Measurements from ENCODE around the gene TFCP2L1.

Gene TFCP2L1

DNA sequence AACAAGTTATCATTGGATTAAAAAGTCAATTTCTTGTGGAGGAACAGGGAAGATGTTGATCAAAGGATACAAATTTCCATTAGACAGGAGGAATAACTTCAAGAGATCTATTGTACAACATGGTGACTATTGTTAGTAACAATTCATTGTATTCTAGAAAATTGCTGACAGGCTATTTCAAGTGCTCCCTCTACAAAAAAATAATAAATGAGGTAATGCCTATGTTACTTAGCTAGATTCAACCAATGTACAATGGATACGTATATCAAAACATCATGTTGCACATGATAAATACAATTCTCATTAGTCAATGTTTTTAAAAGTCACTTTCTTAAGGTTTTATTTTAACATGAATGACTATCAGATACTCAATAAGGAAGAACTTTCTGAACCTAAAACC, 33.5 kb downstream of the TFCP2L1 start:
- Histone ChIP-seq H3K4me3 (ENCODE audit: extremely low read depth, insufficient read depth, low read length, poor library complexity, severe bottlenecking) (no peak overlapping the region), H3K36me3 (ENCODE audit: control insufficient read depth, insufficient read depth, low read length) (no peaks in the 10 kb centered on the region), H3K27ac (ENCODE audit: low read depth, low read length, severe bottlenecking) (no peak overlapping the region), H3K4me1 (ENCODE audit: control insufficient read depth, insufficient read depth, low read length, poor library complexity, severe bottlenecking) (no peaks in the 10 kb centered on the region), H3K9me3 (ENCODE audit: control insufficient read depth, low read length) (no peaks in the 10 kb centered on the region)
- WGBS, 2 experiments (ENCODE audit: insufficient coverage in 2 of 2) = no CpG with 5 or more reads among the region's 1 CpG

- H3K9me3 ChIP-seq (ENCODE audit: control insufficient read depth, low read length) = no peaks in the 10 kb centered on the region
- 93 to 94% methylated on average over 15 of the region's 18 CpGs for WGBS, 2 experiments (ENCODE audit: insufficient coverage in 2 of 2)
- no peak overlapping the region for H3K4me3 ChIP-seq (ENCODE audit: extremely low read depth, insufficient read depth, low read length, poor library complexity, severe bottlenecking)
- H3K4me1 ChIP-seq (ENCODE audit: control insufficient read depth, insufficient read depth, low read length, poor library complexity, severe bottlenecking) = no peaks in the 10 kb centered on the region
- H3K36me3 ChIP-seq (ENCODE audit: control insufficient read depth, insufficient read depth, low read length) = no peaks in the 10 kb centered on the region
- H3K27ac ChIP-seq (ENCODE audit: low read depth, low read length, severe bottlenecking) = no peak overlapping the region
These were observed 36.1 kb downstream of the TFCP2L1 start for GRCh38 chr2:121248766-121249343.

- H3K36me3 ChIP-seq (ENCODE audit: control insufficient read depth, insufficient read depth, low read length) = no peaks in the 10 kb centered on the region
- no peaks in the 10 kb centered on the region for H3K9me3 ChIP-seq (ENCODE audit: control insufficient read depth, low read length)
- WGBS, 2 experiments (ENCODE audit: insufficient coverage in 2 of 2) = 84 to 92% methylated on average over 5 of the region's 5 CpGs
These were observed 37.0 kb downstream of the TFCP2L1 start for GRCh38 chr2:121247971-121248370.

DNA sequence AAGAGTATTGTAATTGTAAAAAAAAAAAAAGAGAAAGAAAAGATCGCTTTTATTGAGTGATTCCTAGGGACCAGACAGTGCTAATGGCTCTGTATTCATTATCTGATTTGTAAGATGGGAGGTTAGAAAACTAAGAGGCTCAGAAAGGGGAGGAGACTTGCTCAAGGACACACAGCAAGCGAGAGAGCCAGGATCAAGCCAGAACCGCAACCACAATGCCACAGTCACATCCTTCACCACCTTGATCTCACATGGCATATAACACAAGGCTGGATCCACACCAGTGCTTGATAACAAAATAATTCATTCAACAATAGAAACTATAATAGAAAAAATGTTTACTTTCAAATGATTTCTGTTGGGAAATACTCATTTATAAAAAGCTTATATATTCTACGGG, 37.5 kb downstream of the TFCP2L1 start:
- Histone ChIP-seq H3K4me1 (ENCODE audit: control insufficient read depth, insufficient read depth, low read length, poor library complexity, severe bottlenecking) (no peaks in the 10 kb centered on the region), H3K36me3 (ENCODE audit: control insufficient read depth, insufficient read depth, low read length) (no peaks in the 10 kb centered on the region), H3K9me3 (ENCODE audit: control insufficient read depth, low read length) (no peaks in the 10 kb centered on the region), H3K27ac (ENCODE audit: low read depth, low read length, severe bottlenecking) (no peak overlapping the region), H3K4me3 (ENCODE audit: extremely low read depth, insufficient read depth, low read length, poor library complexity, severe bottlenecking) (no peak overlapping the region)
- WGBS, 2 experiments (ENCODE audit: insufficient coverage in 2 of 2) = 94% methylated on average over 2 of the region's 4 CpGs; no CpG with 5 or more reads in 1 of the 2 experiments

More at GRCh38 chr2:121247971-121248370, 37.0 kb downstream of the TFCP2L1 start:
- H3K27ac ChIP-seq (ENCODE audit: low read depth, low read length, severe bottlenecking) = no peak overlapping the region
- no peaks in the 10 kb centered on the region for H3K4me1 ChIP-seq (ENCODE audit: control insufficient read depth, insufficient read depth, low read length, poor library complexity, severe bottlenecking)
- H3K4me3 ChIP-seq (ENCODE audit: extremely low read depth, insufficient read depth, low read length, poor library complexity, severe bottlenecking) = no peak overlapping the region

DNA sequence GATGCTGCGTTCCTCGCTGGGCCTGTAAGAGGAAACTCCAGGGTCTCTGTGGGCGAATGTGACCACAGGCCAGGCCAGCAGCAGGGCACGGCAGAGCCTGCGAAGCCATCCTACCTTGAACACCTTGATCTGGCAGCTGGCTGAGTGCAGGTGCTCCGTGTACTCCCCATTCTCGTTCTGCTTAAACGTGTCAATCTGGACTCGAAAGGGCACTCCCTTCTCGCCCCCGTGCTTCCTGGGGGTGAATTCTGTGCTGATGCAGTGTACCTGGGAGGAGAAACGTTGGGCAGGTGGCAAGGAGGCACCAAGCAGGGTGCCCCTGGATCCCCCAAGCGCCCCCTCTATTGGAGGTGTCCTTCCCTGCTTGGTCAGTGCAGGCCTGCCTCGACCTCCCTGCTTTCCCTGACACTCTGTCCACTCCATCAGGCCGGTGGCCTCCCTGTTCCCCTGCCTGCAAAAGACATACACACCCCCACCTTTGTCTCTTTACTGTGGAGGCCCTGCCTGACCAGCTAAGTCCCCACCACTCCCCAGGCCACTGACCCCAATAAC, 38.2 kb downstream of the TFCP2L1 start:
- H3K4me1 ChIP-seq (ENCODE audit: control insufficient read depth, insufficient read depth, low read length, poor library complexity, severe bottlenecking) = no peaks in the 10 kb centered on the region
- H3K27ac ChIP-seq (ENCODE audit: low read depth, low read length, severe bottlenecking) = no peak overlapping the region
- 90 to 92% methylated on average over 13 to 15 of the region's 15 CpGs for WGBS, 2 experiments (ENCODE audit: insufficient coverage in 2 of 2)
- no peaks in the 10 kb centered on the region for H3K36me3 ChIP-seq (ENCODE audit: control insufficient read depth, insufficient read depth, low read length)
- no peak overlapping the region for H3K4me3 ChIP-seq (ENCODE audit: extremely low read depth, insufficient read depth, low read length, poor library complexity, severe bottlenecking)
- no peaks in the 10 kb centered on the region for H3K9me3 ChIP-seq (ENCODE audit: control insufficient read depth, low read length)

DNA sequence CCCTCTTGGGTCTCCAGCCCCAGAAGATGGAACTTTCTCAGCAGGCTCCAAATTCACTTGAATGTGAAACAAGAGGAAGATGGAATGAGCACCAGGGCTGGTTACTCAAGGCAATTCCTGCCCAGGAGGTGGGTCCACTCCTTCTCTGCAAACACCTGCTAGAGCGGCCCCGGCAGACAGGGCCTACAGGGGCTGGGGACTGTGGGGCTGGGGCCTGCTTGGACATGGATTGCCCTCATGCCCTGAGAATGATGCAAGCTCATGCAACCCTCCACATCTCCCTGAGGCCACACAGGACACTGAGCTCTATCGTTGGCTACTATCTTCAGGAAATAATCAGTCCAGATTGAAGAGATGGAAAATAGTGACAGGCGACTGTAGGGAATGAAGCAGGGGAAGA, 39.1 kb downstream of the TFCP2L1 start:
- WGBS, 2 experiments (ENCODE audit: insufficient coverage in 2 of 2) = 85 to 100% methylated on average over 2 to 4 of the region's 4 CpGs
- Histone ChIP-seq H3K27ac (ENCODE audit: low read depth, low read length, severe bottlenecking) (no peak overlapping the region), H3K9me3 (ENCODE audit: control insufficient read depth, low read length) (no peaks in the 10 kb centered on the region)

GRCh38 chr2:121245120-121245820, 39.7 kb downstream of the TFCP2L1 start:
- H3K4me1 ChIP-seq (ENCODE audit: control insufficient read depth, insufficient read depth, low read length, poor library complexity, severe bottlenecking) = no peaks in the 10 kb centered on the region
- H3K36me3 ChIP-seq (ENCODE audit: control insufficient read depth, insufficient read depth, low read length) = no peaks in the 10 kb centered on the region
- H3K4me3 ChIP-seq (ENCODE audit: extremely low read depth, insufficient read depth, low read length, poor library complexity, severe bottlenecking) = no peak overlapping the region
- WGBS, 2 experiments (ENCODE audit: insufficient coverage in 2 of 2) = 94 to 97% methylated on average over 13 of the region's 13 CpGs
- H3K27ac ChIP-seq (ENCODE audit: low read depth, low read length, severe bottlenecking) = no peak overlapping the region
- no peaks in the 10 kb centered on the region for H3K9me3 ChIP-seq (ENCODE audit: control insufficient read depth, low read length)

More for the DNA sequence above, 39.1 kb downstream of the TFCP2L1 start:
- H3K4me3 ChIP-seq (ENCODE audit: extremely low read depth, insufficient read depth, low read length, poor library complexity, severe bottlenecking) = no peak overlapping the region
- H3K36me3 ChIP-seq (ENCODE audit: control insufficient read depth, insufficient read depth, low read length) = no peaks in the 10 kb centered on the region
- no peaks in the 10 kb centered on the region for H3K4me1 ChIP-seq (ENCODE audit: control insufficient read depth, insufficient read depth, low read length, poor library complexity, severe bottlenecking)

DNA sequence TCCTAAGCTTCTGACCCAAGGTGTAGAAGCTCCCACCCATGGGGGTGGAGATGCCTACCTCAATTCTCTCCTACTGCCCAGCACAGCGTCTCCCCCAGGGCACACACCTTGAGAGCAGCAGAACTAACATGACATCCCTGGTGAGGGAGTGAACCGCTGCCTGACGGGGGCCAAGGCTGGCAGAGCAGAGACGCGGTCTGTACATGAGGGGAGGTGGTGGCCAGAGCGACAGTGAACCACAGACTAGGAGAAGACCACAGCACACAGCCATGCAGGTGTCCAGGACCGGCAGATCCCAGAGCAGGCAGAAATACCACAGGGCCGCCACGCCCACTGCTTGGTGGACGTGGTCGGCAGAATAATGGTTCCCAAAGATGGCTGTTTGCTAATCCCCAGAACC, 40.4 kb downstream of the TFCP2L1 start:
- no peaks in the 10 kb centered on the region for H3K36me3 ChIP-seq (ENCODE audit: control insufficient read depth, insufficient read depth, low read length)
- H3K4me1 ChIP-seq (ENCODE audit: control insufficient read depth, insufficient read depth, low read length, poor library complexity, severe bottlenecking) = no peaks in the 10 kb centered on the region
- no peak overlapping the region for H3K27ac ChIP-seq (ENCODE audit: low read depth, low read length, severe bottlenecking)
- WGBS, 2 experiments (ENCODE audit: insufficient coverage in 2 of 2) = 90% methylated on average over 10 of the region's 11 CpGs
- no peaks in the 10 kb centered on the region for H3K9me3 ChIP-seq (ENCODE audit: control insufficient read depth, low read length)
- H3K4me3 ChIP-seq (ENCODE audit: extremely low read depth, insufficient read depth, low read length, poor library complexity, severe bottlenecking) = no peak overlapping the region

- H3K27ac ChIP-seq (ENCODE audit: low read depth, low read length, severe bottlenecking) = no peak overlapping the region
- H3K9me3 ChIP-seq (ENCODE audit: control insufficient read depth, low read length) = no peaks in the 10 kb centered on the region
- H3K4me1 ChIP-seq (ENCODE audit: control insufficient read depth, insufficient read depth, low read length, poor library complexity, severe bottlenecking) = no peaks in the 10 kb centered on the region
- H3K36me3 ChIP-seq (ENCODE audit: control insufficient read depth, insufficient read depth, low read length) = no peaks in the 10 kb centered on the region
- WGBS, 2 experiments (ENCODE audit: insufficient coverage in 2 of 2) = 81 to 92% methylated on average over 7 to 13 of the region's 16 CpGs
- H3K4me3 ChIP-seq (ENCODE audit: extremely low read depth, insufficient read depth, low read length, poor library complexity, severe bottlenecking) = no peak overlapping the region
These were observed 41.1 kb downstream of the TFCP2L1 start for GRCh38 chr2:121243821-121244460.

DNA sequence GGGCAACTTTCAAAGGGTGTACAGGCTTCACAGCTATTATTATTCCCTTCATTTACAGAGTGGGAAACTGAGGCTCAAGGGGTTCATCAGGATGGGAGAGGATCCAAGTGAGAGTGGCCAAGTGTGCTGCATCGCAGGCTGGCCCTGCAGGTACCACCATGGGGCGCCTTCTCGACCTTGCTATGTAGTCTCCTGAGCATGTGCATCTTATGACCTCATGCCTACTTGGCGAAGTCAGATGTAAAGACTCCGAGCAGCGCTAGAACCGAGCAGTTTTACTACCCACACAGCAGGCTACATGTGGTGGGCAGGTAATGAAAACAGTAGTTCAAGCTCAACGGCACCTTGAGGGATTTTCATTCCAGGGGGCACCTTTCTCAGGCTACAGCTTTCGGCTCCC, 42.0 kb downstream of the TFCP2L1 start:
- no peak overlapping the region for H3K27ac ChIP-seq (ENCODE audit: low read depth, low read length, severe bottlenecking)
- H3K4me1 ChIP-seq (ENCODE audit: control insufficient read depth, insufficient read depth, low read length, poor library complexity, severe bottlenecking) = no peaks in the 10 kb centered on the region
- no peaks in the 10 kb centered on the region for H3K9me3 ChIP-seq (ENCODE audit: control insufficient read depth, low read length)
- H3K36me3 ChIP-seq (ENCODE audit: control insufficient read depth, insufficient read depth, low read length) = no peaks in the 10 kb centered on the region
- no peak overlapping the region for H3K4me3 ChIP-seq (ENCODE audit: extremely low read depth, insufficient read depth, low read length, poor library complexity, severe bottlenecking)
- 88 to 94% methylated on average over 8 to 9 of the region's 9 CpGs for WGBS, 2 experiments (ENCODE audit: insufficient coverage in 2 of 2)
